ENCODE results near the gene ZBTB21. TPM values are rescaled to one million over a fixed set of nuclear protein-coding genes. Genes with fewer than 3 reads are reported as not detected.

ZBTB21 gene
- total and polyA plus RNA-seq, 2 of the 8 experiments (the other 6 are each of a cell fraction or from before 2014, with no cell fraction given), result 3.9 to 17.8 TPM

GRCh38 chr21:41970751-41971653, 39.2 kb downstream of the ZBTB21 start (continued):
- no peak for TF ChIP-seq TAF7 (optimal IDR thresholded peaks at IDR 0.05; ENCODE audit: borderline replicate concordance, low read depth, low read length)
- no peak for TF ChIP-seq KDM1A (IDR thresholded peaks at IDR 0.05; ENCODE audit: borderline replicate concordance, low read length)
- TF ChIP-seq HDAC2 (IDR thresholded peaks at IDR 0.05; ENCODE audit: borderline replicate concordance in 1 of 2, low read depth in 2 of 2, low read length in 2 of 2), result no peak
- no peak for TF ChIP-seq RNF2 (IDR thresholded peaks at IDR 0.05; ENCODE audit: borderline replicate concordance, low read depth, low read length, missing control alignments, poor library complexity, severe bottlenecking)
- no peak for TF ChIP-seq POU5F1 (IDR thresholded peaks at IDR 0.05; ENCODE audit: low read depth, low read length)
- TF ChIP-seq CTBP2 (IDR thresholded peaks at IDR 0.05; ENCODE audit: borderline replicate concordance, insufficient read depth, insufficient read length, low read length), result no peak
- TF ChIP-seq RFX5 (IDR thresholded peaks at IDR 0.05; ENCODE audit: borderline replicate concordance, low read depth, low read length), result no peak
- TF ChIP-seq MAFK (IDR thresholded peaks at IDR 0.05; ENCODE audit: low read depth, low read length), result no peak
